Inferior parietal cortex (tissue), 1 donor: ENCODE data around the gene THSD7A.

Source experiments
- DNase-seq: peaks from one replicate; pipeline ENCODE4 v3.0.0-alpha.2; 2016; ENCODE audit errors: extremely low spot score

Gene THSD7A

DNA sequence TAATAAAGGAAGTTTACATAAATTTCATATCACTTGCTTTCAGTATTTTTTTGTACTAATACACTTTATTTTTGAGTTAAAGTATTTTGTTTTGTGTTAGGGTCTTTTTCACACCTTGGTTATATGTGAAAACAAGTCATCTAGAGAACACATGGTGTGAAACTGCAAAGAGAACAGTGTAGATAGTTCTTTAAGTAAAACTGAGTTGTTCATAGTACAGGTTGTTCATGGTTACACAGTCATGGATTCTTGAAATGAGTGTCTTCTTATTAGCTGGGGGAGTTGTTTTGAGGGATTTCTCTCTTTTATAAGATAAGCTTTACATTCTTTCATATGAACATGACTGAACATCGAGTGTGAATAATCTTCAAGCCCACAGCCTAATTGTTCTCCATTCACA is 244.2 kb downstream of the THSD7A start:
- DNase-seq: no peak

DNA sequence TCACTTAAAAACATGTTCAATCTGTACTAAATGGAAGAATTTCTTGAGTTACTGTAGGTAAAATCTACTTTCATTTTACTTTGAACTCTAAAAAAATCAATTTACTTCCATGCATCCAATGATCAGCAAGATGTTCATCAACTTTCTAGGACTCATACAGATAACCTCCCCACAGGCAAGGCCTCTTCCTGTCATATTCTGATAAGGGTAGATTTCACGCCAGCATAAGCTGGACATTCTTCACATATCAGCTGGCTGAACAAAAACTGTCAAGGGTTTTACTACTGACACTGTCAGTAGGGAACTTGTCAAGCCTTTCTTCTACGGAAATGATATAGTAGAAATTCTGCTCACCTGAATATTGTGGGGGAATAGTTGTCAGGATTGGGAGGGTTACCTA is 244.9 kb downstream of the THSD7A start:
- DNase-seq: no peak

DNA sequence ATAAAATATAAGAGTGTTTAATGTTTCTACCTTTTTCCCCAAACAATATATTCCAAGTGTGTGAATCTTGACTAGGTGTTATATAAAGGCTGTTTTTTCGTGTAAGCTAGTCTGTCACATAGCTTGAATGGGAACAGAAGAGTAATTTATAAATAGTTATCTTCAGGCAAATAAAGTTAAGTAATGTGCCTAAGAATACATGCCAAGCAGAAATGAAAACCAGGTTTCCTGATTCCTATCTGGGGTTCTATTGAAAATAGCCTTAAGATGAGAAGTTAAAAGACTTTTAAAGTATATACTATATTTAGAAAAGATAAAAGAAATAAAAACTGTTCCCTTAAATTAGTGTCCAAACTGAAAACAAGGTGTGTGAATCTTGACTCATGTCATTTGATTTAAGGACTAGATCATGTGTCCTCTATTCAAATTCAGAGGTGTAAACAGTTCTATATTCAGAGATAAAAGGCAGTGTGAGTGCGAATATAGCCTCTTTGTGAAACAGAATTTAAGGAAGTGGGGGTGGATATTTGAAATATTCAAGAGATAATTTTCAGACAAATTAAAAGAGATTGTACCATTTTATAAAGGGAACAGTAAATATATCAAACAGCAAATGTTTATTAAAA is 247.5 kb downstream of the THSD7A start:
- no peak for DNase-seq

GRCh38 chr7:11579141-11579540 is 252.9 kb downstream of the THSD7A start:
- no peak for DNase-seq

GRCh38 chr7:11576310-11576709 is 255.7 kb downstream of the THSD7A start:
- no peak for DNase-seq

DNA sequence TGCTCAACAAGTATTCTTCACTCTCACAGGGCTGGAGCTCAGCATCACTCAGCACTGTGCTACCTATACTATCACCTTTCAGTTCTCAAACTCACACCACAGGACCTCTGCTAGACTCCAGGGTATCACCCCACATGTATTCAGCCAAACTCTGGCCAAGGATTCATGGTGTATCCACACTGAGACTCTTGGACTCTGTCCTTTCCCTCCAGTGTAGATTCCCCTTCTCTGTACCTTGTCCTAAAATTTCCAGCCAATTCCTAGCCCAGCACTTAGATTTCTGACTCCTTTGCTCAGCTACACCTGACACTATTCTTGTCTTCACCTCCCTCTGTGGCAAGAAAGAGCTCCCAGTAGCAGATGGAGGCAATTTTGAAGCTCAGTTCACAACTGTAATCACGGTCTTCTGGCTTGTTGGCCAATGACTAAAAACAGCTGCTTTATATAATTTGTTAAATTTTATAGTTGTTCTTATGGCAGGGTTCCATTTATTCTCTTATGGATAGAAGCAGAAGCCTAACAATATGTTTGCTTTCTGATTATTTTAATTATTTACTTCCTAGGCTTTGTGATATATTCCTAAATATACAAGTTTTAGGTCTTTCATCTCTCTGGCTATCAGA is 258.8 kb downstream of the THSD7A start:
- DNase-seq: no peak

- no peak for DNase-seq
Measured at GRCh38 chr7:11570922-11571550, 261.0 kb downstream of the THSD7A start.

- no peak for DNase-seq
Measured at GRCh38 chr7:11570205-11570604, 261.8 kb downstream of the THSD7A start.

DNA sequence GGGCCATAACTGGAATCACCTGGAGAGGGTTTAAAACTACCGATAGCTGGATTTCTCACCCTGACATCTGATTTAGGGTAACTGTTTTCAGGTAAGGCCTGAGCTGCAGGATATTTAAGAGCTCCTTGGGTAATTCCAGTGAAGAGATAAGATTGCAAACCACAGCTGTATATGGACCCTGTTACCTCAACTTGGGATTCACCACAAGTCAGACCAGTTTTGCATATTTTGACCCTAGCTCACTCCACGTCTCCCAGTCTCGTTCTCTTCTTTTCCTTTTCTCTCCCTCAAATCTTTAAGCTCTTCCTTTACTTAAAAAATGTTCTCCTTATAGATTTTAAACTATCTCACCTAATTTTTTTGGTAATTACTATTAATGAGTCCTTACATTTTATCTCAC is 264.4 kb downstream of the THSD7A start:
- DNase-seq: no peak

GRCh38 chr7:11557627-11558026 is 274.4 kb downstream of the THSD7A start:
- no peak for DNase-seq

- no peak for DNase-seq
Measured at GRCh38 chr7:11552676-11553296, 279.2 kb downstream of the THSD7A start.

DNA sequence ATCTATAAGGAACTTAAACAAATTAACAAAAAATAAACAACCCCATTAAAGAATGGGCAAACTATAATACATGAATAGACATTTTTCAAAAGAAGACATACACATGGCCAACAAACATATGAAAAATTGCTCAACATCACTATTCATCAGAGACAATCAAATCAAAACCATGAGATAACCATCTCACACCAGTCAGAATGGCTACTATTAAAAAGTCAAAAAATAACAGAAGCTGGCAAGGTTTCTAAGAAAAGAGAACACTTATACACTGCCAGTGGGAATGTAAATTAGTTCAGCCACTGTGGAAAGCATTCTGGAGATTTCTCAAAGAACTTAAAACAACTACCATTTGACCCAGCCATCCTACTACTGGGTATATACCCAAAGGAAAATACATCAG is 280.5 kb downstream of the THSD7A start:
- DNase-seq: no peak

- DNase-seq: no peak
Measured at GRCh38 chr7:11548532-11548931, 283.5 kb downstream of the THSD7A start.

DNA sequence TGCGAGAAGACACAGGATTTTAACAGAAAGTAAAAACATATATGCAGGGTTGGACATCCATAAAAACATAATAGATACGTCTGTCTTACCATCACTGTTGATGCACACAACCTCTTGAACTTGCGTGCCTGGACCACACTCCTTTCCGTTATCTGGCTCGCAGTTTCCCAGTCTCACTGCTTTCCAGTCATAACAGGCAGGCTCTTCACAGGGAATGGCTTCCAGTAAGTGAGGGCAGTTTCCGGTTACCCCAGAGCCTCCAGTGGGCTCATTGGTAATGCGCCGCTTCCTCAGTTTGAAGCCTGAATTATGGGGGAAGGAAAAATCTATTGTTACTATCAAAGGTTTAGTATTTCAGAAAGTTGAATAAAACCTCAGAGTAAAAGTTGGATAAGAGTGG is 290.7 kb downstream of the THSD7A start:
- DNase-seq: no peak

GRCh38 chr7:11540271-11540761 is 291.7 kb downstream of the THSD7A start:
- no peak for DNase-seq

DNA sequence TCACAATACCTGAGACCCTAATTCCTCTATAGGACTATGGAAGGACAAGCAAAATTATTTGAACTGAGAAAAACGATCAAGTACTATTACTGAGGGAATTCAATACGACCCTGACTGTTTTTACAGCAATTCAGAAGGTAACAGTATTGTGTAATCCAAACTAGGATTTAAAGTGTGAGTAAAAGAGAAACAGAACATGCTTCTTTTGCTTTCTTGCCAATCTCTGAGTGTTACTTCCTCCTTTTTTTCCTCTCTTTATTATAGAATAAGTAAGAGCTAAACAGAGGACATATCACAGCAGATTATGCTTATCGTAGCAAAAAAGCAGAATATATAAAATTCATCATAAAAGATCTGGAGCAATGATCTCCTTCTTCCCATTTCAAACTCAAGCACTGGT is 292.1 kb downstream of the THSD7A start:
- no peak for DNase-seq

GRCh38 chr7:11538751-11539299 is 293.2 kb downstream of the THSD7A start:
- no peak for DNase-seq

DNA sequence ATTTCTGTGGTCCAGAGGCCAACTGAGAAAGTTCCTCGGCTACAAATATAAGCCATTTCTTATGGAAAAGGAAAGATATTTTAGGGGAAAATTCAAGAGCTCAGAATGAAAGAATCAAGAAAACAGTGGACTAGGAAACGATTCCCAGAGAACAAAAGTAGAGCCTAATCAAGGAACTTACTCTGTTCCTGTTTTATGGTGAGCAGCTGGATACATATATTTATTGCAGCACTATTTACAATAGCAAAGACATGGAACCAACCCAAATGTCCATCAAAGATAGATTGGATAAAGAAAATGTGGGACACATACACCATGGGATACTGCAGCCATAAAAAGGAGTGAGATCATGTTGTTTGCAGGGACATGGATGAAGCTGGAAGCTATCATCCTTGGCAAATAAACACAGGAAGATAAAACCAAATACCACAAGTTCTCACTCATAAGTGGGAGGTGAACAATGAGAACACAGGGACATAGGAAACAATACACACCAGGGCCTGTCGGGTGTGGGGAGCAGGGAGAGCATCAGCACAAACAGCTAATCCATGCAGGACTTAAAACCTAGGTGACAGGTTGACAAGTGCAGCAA is 298.7 kb downstream of the THSD7A start:
- DNase-seq: no peak

DNA sequence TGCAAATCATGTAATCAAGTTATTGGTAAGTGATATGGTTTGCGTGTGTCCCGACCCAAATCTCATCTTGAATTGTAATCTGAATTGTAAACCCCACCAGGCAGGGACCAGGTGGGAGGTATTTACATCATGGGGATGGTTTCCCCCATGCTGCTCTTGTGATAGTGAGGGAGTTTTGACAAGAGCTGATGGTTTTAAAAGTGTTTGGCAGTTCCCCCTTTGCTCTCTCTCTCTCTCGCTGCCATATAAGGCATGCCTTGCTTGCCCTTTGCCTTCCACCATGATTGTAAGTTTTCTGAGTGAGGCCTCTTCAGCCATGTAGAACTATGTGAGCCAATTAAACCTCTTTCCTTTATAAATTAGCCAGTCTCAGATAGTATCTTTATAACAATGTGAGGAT is 302.6 kb downstream of the THSD7A start:
- DNase-seq: no peak

DNA sequence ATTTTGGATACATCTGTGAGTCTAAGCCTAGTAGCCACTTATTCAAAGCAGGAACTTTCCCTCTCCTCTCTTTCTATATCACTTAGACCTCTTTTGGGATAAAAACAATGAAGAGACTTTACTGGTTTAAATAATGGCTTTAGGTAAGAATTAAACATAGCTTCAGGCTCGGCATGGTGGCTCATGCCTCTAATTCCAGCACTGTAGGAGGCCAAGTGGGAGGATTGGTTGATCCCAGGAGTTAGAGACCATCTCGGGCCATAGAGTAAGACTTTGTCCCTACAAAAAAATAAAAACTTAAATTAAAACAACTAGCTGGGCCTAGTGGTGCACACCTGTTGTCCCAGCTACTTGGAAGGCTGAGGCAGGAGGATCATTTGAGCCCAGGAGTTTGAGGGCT is 304.3 kb downstream of the THSD7A start:
- no peak for DNase-seq

DNA sequence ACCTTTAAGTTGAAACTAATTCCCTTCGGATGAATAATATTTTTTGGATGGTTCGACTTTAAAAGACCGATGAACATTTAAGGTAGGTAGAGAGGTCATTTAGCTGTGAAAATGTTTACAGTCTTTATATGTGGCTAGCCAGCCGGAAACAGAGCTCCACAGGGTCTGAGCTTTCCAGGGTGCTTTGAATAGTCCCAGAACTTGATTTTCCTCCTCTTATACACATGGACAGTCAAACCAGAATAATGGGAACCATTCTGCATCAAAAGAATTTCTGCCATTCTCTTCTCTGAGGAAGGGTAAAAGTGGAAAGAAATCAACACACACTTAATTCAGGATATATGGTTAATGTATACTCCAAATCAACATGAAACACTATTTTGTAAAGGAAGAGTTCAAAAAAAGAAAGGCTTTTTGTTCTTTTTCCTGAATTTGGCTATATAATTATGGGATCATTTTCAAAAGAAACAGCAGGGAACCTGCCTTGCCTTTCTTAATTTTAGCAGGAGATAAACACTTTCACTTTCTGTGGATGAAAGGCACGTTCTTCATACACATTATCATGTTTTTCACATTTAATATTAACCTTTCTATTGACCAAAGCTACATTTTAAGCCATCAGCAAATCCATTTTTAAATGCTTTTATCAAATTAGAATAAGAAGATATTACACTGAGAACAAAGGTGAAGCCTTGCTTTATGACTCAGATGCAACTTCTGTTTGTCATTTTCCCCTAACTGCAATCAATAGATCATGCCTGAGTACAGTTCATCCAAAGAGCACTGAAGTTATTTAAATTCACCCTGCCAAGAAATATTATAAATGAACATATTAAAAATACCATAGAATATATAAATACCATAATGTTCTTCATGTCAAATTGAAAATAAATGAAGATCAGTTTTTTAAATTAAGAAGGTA is 307.3 kb downstream of the THSD7A start:
- DNase-seq: no peak
